GM19023 (cell line): ENCODE data around the gene CCDC93.
"Not testable (repeated sequence)": the region's sequence is repeated elsewhere in the genome, so short reads cannot be mapped to it uniquely, and the experiment has no call there.

Experiments used
- ATAC-seq: cut with Tn5 transposase; IDR thresholded peaks from one replicate; pipeline ENCODE4 v1.9.1; 2021; ENCODE audit warnings: mild to moderate bottlenecking, moderate library complexity; ENCODE audit not compliant: unreplicated experiment

CCDC93 gene

GRCh38 chr2:117957616-117958015, 56.3 kb downstream of the CCDC93 start:
- ATAC-seq, result no peak

- no peak for ATAC-seq
Observed at GRCh38 chr2:117956036-117956796, 57.7 kb downstream of the CCDC93 start.

DNA sequence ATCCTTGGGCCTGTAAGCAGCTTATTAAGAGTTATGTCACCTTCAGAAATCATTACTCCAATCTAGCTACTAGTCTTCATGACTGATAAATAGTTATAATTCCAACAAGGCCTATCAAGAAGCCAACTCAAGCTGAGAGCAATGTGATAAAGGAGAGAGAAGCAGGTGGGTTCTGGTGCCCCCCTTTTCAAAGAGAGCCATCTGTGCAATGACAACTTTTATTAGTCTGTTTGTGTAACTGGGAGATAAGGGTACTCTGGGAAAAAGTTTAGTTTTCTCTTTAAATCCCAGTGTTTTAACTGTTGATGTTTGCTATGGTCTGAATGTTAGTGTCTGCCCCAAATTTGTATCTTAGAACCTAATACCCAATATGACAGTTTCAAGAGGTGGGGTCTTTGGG, 60.6 kb downstream of the CCDC93 start:
- no peak for ATAC-seq

- no peak for ATAC-seq
Observed at GRCh38 chr2:117952701-117953100, 61.2 kb downstream of the CCDC93 start.

- no peak for ATAC-seq
Observed at GRCh38 chr2:117952228-117952627, 61.6 kb downstream of the CCDC93 start.

DNA sequence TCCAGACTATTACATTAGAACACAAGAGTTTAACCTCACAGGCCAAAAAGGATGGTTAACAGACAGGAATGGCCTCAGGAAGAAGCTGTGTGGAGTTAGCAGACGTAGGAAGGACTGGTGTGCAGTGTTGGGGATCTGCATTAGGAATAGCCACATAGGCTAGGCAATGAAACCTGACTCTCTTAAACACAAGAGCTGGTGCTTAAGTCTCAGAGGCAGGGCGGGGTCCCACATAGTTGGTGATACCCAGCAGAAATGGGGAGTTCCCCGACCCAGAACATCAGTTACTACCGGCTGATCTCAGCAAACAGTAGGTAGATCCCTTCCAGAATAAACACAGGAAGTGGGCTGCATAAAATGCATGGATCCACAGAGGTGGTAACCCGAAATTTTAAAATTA, 64.1 kb downstream of the CCDC93 start:
- no peak for ATAC-seq

DNA sequence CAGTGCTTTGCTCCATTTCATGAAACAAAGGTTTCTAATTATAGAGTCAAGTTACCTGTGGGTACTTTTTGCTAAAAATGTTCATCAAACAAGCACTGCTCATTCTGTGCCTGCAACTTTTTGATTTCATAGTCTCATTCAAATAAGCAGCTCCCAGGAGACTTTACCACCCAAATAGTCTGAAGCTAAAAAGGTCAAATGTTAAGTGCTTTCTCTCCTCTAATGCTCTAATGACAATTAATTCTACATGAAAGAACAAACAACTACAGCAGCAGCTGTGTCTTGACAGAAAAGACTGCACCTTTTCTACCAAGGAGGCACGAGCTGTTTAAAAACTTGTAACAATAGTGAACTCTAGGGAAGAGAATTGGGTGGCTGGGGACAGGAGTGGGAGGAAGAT, 65.3 kb downstream of the CCDC93 start:
- ATAC-seq, result no peak

DNA sequence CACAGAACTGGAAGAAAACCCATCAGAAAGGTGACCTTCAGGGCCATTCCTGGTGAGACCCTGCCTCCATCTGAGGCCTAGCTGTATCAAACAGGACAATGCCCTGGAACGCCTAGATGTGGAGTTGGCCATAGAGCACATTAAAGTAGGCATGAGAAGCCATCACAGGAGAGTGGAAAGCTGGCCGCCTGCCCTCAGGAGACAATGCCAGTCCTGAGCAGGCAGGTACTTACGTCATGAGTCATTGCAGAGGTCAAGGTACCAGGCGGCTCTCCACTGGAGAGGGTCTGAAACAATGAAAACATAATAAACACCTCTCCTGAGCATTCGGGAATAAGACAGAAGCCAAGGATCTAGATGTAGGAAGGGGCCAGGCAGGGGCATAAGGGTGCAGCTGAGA, 68.6 kb downstream of the CCDC93 start:
- no peak for ATAC-seq

DNA sequence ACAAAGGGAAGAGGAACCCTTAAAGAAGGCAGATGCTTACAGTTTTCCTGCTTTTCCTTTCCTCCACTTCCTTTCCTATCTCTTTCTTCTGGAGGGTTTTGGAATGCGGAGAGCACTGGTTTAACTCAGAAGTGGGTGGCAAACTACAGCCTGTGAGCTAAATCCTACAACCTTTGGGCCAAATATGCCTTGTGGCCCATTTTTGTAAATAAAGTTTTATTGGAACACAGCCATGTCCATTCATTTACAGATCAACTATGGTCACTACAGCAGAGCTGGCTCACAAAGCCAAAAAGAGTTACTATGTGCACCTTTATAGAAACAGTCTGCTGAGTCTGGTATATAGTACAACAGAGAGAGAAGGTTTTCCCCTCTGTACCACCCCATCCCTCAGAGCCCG, 69.1 kb downstream of the CCDC93 start:
- no peak for ATAC-seq

DNA sequence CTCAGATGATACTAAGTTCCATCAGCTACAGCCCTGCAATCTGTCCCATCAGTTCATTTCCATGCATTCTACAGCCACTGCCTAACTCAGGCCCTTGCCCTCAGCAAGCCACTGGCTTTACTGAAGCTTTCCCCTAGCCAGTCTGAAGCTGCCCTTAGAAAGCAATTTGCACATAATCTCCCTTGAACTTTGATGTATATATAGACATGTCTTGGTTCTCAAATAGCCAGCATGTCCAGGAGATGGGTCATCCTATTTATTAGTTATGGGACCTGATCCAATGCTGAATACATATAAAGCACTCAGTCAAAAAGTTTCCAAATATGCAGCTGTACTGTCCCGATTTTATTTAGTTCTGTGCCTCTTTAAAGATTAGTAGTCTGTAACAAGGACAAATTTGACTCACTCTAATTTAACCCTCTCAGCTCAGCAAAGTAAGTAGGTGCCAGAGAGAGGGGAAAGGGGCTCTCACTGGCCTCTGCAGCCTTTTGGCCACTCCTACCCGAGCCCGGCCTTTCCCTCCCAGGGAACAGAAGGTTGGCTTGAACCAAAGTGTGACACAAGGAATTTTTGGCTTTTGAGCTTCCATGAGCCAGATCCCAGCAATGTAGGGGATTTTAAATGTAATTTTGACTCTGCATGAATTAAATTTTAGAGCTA, 70.7 kb downstream of the CCDC93 start:
- ATAC-seq, result no peak

DNA sequence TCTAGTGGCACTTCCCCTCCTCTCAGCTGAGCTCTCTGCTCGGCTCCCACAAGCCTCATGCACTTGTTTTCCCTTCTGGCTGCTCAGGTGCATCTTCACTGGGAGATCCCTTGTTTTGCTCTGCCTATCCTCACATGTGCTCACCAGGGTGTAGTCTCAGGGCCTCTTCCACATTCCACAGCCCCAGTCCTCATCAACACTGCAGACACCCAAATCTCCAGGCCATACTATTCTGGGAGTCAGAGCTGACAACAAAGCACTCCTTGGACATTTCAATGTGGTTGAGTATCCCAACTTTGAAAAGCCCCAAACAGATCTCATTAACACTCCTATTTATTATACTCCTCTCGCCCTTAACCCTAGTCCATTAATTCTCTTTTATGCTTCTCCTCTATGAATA, 71.3 kb downstream of the CCDC93 start:
- no peak for ATAC-seq

DNA sequence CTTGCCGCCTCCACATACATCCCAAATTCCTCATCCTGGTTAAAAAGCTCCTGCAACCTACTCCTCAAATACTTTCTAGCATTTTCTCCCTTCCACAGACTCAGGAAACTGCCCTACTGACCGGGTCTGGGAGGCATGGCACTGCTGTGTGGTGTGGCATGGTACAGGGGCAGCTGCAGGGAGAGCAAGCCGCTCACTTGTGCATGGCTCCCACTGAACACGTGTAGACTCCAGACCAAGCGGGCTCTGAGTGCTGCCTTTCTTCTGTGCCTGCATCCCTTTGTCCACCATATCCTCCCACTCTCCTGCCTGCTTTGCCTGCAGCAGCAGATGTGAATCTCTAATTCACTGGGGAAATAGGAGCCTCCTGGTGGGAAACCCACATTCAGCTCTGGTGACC, 72.2 kb downstream of the CCDC93 start:
- no peak for ATAC-seq

- ATAC-seq, result no peak
Observed at GRCh38 chr2:117940436-117940835, 73.4 kb downstream of the CCDC93 start.

DNA sequence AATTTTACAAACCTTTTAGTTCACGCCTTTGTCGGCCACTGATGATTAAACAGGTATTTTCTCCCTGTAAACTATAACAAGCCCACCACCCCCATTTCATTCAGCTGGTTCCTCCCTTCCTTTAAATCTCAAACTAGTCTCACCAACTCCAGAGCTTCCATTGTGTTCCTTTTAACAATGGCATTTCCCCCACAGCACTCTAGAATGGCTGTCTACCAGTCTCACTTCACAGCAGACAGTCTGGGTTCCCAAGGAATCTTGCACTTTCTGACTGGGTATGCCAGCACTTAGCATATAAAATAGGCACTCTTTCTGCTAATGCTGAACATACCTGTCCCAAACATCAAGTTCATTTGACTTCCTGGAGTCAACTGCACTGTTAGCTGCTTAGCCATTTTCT, 75.3 kb downstream of the CCDC93 start:
- no peak for ATAC-seq

GRCh38 chr2:117936871-117937428, 76.9 kb downstream of the CCDC93 start:
- ATAC-seq, result no peak

GRCh38 chr2:117935954-117936353, 77.9 kb downstream of the CCDC93 start:
- no peak for ATAC-seq

GRCh38 chr2:117935456-117935855, 78.4 kb downstream of the CCDC93 start:
- ATAC-seq, result no peak

DNA sequence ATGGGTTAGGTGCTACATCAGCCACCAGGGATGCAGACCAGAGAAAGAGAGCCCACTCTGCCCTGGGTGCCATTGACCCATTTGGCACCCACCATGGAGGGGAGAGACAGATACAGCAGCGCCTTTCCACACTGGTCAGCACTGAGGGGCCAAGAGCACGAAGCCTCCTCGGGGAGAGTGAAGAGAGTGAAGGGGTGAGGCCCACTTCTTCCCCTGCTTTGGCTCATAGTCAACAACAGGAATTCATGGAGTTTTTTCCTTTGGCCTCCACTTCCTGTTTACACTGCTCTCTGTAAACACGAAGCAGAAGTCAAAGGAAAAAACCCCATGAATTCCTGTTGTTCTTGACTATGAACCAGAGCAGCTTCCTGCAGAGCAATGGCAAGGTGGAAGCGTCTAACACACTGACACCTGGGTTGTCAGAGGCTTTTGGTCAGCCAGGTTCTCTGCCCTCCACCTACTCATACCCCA, 80.0 kb downstream of the CCDC93 start:
- no peak for ATAC-seq

GRCh38 chr2:117931978-117932377, 81.9 kb downstream of the CCDC93 start:
- ATAC-seq, result no peak

DNA sequence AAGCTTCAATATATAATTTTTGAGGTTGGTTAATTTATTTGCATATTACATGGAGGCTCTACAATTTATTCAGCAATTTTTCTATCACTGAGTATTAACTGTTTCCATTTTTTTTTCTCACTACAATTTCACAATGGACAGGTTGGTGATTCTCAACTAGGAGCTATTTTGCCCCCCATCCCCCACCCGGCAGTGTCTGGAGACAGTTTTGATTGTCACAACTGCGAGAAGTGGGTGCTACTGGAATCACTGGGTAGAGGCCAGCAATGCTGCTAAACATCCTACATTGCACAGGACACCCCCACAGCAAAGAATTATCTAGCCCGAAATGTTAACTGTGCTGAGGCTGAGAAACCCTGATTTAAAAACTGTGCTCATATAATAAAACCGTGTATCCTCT, 82.6 kb downstream of the CCDC93 start:
- ATAC-seq, result no peak

GRCh38 chr2:117930775-117931174, 83.1 kb downstream of the CCDC93 start:
- no peak for ATAC-seq

DNA sequence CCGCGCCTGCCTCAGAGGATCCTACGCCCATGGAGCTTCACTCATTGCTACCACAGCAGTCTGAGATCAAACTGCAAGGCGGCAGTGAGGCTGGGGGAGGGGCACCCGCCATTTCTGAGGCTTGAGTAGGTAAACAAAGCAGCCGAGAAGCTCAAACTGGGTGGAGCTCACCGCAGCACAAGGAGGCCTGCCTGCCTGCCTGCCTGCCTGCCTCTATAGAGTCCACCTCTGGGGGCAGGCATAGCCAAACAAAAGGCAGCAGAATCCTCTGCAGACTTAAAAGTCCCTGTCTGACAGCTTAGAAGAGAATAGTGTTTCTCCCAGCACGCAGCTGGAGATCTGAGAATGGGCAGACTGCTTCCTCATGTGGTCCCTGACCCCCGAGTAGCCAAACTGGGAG, 90.4 kb downstream of the CCDC93 start:
- ATAC-seq, result not testable (repeated sequence)
